C4-2B (cell line): ENCODE data around the gene UBXN7.

Experiments used
- ZFX ChIP-seq: fragments of 450-650 bp; IDR thresholded peaks from 2 replicates; pipeline ENCODE4 v1.6.1; 2017
- TF ChIP-seq, protein P1 (sequence below): fragments of 450-650 bp; conservative IDR thresholded peaks from 2 replicates; pipeline ENCODE4 v1.5.1; 2017; ENCODE audit warnings: mild to moderate bottlenecking

- TF ChIP-seq, protein P1, sequence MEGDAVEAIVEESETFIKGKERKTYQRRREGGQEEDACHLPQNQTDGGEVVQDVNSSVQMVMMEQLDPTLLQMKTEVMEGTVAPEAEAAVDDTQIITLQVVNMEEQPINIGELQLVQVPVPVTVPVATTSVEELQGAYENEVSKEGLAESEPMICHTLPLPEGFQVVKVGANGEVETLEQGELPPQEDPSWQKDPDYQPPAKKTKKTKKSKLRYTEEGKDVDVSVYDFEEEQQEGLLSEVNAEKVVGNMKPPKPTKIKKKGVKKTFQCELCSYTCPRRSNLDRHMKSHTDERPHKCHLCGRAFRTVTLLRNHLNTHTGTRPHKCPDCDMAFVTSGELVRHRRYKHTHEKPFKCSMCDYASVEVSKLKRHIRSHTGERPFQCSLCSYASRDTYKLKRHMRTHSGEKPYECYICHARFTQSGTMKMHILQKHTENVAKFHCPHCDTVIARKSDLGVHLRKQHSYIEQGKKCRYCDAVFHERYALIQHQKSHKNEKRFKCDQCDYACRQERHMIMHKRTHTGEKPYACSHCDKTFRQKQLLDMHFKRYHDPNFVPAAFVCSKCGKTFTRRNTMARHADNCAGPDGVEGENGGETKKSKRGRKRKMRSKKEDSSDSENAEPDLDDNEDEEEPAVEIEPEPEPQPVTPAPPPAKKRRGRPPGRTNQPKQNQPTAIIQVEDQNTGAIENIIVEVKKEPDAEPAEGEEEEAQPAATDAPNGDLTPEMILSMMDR, result no peak
- no peak for TF ChIP-seq ZFX
Observed at GRCh38 chr3:196340466-196340865, 91.8 kb downstream of the UBXN7 start.
